Hippocampal formation (tissue), 2 donors: ENCODE results near the gene MAP4K4.
"Not testable (repeated sequence)": the region's sequence is repeated elsewhere in the genome, so short reads cannot be mapped to it uniquely, and the experiment has no call there.

Experiments
- DNase-seq, 2 donors: peaks; one replicate each; lab custom pipeline; 2025; lab: John Stamatoyannopoulos, UW

Gene MAP4K4

DNA sequence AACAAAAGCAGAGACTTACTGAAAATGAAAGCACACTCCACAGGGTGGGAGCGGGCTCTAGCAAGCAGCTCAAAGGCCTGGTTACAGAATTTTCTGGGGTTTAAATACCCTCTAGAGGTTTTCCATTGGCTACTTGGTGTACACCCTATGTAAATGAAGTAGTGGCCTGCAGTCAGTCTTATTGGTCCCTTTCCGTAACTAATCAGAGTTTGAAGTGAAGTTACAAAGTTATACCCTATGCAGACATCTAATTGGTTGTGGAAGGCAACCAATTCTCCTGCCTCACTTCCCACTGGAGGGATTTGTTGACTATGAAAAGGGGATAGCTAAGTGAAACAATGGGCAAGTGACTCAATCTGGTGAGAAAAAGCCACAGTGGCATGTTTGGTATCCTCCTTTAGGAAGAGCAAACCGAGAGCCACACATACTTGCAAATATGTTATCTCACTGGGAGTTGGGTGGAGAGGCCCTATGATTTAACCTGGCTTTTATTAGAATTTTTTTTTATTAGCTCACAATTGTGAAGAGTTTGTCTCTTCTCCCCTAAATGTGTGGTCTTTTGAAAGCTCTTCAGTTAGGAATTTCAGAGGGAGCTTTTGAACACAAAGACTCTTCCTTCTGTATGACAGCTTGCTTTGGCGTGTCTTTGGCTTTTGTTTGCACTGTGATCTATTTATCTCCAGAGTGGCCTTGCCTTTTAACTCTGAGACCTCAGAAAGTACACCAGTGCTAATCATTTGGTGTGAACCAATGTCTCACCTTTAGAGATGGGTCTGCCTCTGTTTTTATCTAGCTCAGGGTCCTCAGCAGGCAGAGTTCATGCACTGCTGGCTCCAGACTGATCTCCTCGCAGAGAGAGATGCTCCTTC is 69.6 kb downstream of the MAP4K4 start:
- DNase-seq = no peak

DNA sequence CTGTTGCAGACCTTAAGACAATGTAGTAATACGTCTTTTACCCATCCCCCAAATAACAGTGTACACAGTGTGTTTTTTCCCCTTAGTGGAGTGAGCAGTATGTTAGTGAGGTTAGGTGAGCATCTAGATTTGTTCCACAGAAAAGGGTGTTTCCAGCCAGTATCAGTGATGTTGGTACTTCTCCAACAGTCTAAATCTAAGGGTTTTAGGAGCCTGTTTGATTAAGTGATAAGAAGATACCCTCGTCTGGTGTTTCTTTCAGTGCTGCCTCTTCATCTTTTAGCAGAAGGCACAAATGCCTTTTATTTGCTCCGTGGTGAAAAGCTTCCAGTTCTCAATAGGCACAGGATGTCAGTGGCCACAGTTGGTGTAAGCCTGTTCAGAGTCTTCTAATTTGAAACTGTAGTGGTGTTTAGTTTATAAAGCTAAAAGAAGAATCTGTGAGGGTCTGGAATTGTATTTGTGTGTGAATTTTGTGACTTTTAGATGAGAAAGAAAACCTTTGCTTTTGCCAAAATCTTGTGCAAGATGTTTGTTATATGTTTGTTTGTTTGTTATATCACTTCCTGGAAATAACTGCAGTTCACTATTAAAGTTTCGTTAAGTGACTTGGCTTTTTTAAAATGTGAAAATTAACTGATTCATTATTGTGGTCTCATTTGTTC is 71.2 kb downstream of the MAP4K4 start:
- DNase-seq = no peak

DNA sequence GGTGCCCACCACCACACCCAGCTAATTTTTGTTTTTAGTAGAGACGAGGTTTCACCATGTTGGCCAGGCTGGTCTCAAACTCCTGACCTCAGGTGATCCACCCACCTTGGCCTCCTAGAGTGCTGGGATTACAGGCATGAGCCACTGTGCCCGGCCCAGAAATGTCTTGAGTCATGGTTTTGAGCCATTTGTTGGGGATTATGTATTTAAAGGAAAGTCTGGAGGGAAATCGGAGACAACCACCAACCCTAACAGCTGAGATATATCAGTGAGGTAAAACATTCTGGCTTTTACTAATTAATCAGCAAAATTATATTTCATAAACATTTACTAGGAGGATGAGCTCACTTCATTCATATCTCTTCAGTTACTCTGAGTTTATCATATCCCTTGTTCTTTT is 72.2 kb downstream of the MAP4K4 start:
- DNase-seq = not testable (repeated sequence)

DNA sequence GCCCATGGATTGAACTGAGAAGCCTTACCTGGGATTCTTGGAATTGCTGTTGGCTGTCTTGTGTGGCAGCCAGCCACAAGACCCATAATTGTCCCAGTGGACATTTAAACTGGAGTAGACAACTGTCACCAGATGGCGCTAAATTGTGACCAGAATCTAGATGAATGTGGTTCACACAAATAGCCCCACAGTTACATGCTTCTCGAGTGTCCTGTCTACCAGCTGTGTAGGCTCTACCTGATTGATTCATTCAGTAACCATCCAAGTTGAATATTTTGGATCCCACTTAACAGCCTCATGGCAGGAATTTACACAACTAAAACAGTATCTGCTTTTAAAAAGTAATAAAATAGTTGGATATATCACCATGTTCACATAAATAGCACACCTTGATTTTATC is 73.2 kb downstream of the MAP4K4 start:
- DNase-seq = no peak

DNA sequence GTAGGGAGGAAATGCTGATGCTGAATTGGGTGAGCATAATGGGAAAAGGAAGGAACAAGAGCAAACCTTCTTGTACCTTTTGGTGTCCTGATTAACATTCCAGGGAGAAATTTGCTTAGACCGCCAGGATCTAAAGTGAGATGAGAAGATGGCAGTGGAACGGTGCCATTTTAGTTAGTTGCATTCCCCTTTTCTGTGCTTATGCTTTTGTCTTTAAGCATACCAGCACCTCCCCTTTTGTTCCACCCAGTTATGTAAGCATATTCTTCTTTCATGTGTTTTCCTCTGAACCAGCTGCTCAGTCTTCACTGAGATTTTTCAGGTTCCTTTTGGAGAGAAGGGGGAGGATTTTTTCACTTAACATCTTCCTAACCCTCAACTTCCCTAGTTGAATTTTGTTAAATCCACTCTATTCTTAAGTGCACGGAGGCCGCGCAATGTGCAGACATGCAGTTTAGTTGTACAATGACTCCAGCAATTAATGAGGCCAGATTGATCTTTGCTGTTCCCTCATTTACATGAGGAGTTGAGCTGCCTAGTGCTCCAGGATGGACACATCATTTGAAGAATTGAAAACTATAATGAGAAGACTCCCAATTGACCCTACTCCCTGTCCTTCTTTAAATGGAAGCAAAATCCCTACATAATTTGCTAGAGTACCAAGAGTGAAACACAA is 73.9 kb downstream of the MAP4K4 start:
- DNase-seq = peak in 1 of 2 donors; percentile 54

DNA sequence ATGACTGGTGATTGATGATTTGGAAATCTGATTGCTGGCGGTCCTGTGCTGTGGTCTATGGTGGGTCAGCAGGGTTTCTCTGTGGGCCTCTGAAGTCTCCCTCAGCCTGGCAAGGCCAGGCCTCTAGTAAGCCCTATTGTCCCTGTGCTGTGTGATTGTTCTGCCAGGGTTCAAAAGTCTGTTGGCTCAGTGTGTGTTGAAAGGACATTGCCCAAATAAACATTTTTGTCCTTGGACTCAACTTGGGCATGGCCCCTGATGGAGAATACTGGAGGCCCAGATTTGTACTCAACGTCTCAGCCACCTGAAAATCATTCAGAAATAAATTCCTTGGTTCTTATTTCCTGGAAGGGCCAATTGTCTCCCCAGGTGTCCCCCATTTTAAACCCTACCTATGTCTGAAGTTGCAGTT is 74.4 kb downstream of the MAP4K4 start:
- no peak for DNase-seq

DNA sequence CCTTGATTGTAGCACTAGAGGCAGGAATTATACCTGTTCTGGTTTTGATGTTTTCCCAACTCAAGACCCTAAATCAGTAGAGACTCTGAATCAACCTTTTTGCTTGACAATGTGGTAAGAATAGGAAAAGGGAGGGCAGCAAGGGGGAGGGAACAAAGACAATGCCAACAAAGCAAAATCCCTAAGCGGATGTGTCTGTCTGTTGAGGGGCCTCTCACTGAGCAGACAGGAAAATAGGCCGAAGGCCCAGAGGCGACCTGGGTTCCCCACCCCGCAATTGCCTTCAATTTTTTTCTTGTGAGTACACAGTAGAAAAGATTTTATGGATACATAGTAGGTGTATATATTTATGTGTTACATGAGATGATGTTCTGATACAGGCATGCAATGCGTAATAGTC is 75.6 kb downstream of the MAP4K4 start:
- DNase-seq = no peak

DNA sequence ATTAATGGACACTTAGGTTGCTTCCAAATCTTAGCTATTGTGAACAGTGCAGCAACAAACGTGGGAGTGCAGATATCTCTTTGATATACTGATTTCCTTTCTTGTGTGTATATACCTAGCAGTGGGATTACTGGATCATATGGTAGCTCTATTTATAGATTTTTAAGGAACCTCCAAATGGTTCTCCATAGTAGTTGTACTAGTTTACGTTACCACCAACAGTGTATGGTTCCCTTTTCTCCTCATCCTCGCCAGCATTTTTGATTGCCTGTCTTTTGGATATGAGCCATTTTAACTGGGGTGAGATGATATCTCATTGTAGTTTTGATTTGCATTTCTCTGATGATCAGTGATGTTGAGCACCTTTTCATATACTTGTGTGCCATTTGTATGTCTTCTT is 76.5 kb downstream of the MAP4K4 start:
- DNase-seq = not testable (repeated sequence)

DNA sequence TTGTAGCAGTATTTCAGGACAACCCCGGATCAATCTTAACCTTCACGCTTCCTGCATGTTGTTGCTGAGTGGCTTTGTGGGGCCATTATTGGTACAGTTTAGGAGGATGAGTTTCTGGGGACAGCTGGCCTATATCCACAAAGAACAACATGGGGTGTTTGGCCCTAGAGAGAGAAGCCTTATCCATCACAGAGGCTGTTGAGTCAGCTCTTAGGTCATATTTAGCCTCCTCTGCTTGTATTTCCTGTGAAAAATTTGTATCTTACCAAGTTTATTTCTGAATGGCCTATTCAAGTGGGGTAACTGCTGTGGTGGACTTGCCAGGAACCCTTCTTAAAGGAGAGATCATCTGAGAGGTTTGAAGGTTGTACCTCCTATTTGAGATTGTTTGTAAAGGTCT is 77.6 kb downstream of the MAP4K4 start:
- no peak for DNase-seq

DNA sequence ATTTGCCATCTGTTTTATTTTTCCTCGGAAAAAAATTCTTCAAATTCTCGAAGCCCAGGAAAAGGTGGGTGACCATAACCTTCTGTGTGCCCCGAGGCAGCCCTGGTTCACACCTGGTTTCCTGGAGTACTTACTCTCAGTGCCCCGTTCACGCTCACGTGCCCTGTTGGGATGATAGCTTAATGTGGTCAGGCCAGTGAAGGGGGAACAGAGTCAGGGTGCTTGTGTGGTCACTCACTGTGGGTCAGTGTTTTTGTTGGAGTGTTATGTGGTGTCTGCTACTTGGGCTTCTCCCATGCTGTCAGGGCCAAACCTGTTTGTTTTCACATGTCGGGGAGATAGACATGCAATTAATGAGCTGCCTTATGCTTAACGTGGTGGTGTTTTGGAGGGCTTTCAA is 78.1 kb downstream of the MAP4K4 start:
- DNase-seq = no peak

DNA sequence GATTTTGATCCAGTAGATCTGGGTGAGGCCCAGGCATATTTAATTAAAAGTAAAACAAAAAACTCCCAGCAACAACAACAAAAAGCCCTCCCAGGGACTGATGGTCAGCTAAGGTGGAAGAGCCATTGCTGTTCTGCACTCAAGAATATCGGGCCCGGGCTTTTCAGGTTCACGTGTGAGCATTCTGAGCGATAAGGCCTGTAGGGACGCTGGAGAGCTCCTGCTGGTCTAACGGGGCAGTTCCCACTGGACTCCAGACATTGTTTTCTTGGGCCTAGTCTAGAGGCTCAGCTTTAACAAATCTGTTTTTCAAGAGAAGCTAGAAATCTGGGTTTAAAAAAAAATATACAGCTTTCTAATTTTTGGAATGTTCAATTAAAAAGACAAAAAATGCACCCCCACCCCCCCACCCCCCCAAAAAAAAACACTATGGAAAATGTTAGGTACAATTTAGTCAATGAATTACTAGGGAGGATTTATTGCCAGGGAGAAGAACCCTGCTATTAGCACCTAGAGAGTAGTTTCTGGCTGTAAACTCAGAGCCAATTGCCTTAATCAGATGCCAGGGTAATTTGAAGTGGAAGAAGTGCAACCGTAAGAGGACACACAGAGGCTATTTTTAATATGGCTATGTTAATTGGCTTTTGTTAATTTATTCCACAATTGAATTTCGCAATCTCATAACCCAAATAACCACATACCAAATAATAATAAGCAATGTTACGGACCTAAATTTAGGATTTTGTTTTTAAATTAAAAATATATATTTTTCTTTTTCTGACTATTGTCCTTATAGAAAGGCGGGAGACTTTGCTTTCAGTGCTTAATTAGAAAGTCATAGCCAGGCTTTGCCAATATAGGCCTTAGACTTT is 78.9 kb downstream of the MAP4K4 start:
- DNase-seq = no peak

DNA sequence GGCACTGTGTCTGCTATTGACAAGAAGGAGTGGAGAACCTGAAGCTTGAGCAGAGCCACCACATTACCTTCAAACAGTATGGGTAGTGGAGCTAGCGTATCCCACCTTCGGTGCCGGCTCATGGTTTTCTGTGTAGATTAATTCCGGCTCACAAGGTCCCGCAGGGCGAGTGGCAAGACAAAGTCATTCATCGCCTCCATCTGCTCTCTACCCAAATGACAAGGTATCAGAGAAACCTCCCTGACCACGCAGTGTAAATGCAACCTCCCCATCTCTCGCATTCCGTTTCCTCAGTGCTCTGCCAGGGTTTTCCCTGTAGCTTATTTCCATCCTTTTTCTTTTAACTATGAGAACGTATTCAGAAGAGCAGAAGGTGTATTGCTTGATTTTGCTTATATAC is 79.8 kb downstream of the MAP4K4 start:
- no peak for DNase-seq

DNA sequence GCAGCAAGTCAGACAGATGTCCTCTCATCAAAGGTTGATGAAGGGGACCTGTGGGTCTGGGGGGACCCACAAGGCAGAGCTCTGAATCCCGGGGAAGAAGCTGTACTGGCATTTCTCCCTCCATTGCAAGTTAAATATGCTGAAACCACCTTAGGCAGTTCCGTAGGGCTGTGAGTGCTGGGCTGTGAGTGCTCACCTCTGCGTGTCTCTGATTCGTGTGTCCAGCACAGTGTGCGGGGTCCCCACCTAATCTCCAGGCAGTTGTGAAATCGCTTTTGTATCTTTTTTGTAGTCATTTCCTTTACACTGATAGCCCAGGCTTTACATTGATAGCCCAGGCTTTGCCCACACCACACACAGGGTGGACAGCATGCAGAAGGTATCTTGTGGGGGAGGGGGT is 80.6 kb downstream of the MAP4K4 start:
- no peak for DNase-seq

DNA sequence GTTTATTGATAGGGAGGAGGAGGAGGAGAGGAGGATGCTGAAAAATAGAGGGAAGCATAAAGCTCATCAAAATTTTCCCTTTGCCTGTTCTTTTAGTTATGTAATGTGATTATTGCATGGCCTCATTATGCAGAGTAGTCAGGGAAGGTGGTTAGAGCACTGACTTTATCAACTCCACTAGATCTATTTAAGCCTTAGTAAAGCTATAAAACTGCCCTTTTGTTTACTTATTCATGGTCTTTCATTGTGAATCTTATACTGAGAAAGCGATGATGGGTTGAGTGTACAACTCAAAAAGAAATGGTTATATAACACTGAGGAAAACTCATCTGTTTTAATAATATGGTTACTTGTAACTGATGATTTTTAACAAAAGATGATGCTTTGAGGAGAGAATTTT is 81.7 kb downstream of the MAP4K4 start:
- DNase-seq = no peak

DNA sequence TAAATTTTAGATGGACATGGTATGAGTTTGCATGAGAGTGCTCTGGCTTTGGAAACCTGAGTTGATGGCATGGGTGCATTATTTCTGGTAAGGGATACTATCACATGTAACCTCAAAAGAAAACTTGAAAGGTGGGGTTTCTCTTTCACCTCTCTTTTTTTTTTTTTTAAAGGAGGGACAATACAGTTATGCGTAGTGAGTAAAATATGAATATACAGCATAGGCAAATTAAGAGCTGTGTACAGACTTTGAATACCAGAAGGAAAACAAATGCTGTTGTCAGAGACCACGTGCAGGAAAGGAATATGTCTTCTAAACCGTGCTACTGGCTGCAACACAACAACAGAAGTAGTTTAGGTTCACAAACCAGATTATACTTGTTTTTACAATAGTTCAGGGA is 82.1 kb downstream of the MAP4K4 start:
- no peak for DNase-seq

DNA sequence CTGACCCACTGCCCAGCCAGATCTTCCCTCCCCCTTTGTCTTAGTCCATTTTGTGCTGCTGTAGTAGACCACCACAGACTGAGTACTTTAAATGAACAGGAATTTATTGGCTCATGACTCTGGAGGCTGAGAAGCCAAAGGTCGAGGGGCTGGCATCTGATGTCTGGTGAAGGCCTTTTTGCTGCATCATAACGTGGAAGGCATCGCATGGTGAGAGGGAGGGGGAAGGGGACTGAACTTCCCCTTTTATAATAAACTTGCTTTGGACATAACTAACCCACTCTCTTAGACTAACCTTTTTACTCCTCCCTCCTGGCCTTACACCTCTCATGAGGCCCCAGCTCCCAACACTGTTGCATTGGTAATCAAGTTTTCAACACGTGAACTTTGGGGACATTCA is 83.8 kb downstream of the MAP4K4 start:
- DNase-seq = no peak

DNA sequence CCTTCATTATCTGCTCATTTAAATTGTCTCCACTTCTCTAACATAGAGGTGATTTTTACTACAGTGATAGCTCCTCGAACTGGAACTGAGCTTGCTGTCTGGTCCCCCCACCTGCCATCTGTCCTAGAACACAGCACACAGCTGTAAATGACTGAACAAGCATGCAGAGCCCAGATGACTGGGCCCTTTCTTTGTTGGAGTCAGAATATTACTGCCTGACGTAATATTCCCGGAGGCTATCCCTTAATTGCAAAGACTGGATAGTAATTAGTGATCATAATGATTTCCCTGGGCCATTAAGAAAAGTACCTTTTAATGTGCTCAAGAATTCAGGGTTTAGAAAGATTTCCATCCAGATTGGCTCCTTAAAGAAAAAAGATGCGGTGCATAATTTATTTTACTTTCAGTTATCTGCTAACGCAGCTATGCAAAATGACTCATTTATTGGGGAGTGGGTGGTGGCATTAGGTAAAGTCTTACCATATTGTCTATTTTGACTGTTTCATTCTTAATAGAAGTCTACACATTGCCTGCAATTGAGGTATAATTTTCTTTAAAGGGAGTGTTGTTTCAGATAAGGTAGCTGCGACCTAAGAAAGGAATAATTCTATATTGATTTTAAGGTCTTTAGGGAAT is 84.4 kb downstream of the MAP4K4 start:
- DNase-seq = peak in 1 of 2 donors; percentile 51

DNA sequence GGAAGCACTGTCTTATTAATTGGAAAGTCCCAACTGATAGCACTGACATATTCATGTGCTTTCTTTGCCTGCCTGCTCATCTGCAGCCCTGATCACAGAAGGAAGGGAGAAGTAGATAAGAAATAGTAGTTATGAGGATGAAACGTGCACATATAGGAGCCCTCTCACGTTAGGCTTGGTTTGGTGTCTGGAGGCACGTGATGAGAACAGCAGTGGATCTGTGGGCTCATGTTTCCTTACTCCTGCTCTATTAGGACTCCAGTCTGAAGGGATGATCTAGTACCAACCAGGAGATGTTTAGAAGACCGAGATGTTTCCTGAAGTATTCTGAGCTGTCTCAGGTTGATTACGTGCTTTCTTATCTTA is 84.9 kb downstream of the MAP4K4 start:
- DNase-seq = no peak

DNA sequence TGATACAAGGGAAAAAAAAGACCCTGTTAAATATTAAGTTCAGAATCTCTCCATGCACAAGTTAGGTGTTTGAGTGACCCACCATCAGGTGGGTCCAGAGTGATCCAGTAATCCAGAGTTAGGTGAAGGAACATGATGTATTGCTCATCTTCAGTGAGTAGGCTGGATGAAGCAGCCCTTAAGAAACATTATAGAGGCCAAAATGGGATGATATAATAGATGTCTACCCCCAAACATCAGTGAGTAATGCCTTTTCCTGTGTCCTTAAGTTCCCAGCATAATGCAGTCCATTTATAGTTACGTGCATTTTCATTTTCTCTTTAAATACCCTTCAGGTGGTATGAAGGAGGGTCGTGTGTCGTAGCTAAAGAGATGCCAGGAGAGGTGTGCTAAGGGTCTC is 89.6 kb downstream of the MAP4K4 start:
- DNase-seq = no peak

DNA sequence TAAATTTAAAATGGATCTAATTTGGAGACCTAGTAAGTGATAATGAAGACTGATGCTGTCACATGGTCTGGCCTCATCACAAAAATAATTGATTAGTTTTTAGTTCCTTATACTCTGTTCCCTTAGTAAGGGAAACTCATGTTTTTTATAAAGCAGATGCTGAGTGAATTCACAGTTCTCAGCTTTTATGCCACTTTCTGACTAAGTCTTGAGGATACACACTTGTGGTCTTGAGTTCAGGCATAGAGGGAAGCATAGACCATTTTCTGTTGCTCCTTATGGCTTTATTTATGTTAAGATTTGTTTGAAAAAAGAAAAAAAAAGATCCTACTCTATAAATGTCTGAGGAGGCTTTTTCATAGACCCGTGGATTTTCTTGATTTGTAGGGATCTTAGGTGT is 91.1 kb downstream of the MAP4K4 start:
- no peak for DNase-seq
